ENCODE results near the gene GANAB. TPM values are rescaled to one million over a fixed set of nuclear protein-coding genes. Genes with fewer than 3 reads are reported as not detected.

Gene GANAB
- polyA plus RNA-seq, 3 donors, result 99.7 to 116 (median 109) TPM

GRCh38 chr11:62677714-62678113, 31.3 kb upstream of the GANAB start:
- peaks cover 22 to 40% of the 10 kb centered on the region in 2 donors for H3K4me1 ChIP-seq (ENCODE audit: control insufficient read depth in 1 of 2, insufficient read depth in 2 of 2, low read length in 2 of 2)
- H3K4me3 ChIP-seq (replicated peaks in 1 of 3; ENCODE audit: low read depth in 2 of 3, low read length in 3 of 3), result peak overlapping the region in 1 of 3 experiments; percentile 98

GRCh38 chr11:62677156-62677555, 30.7 kb upstream of the GANAB start:
- Histone ChIP-seq H4K20me1 (ENCODE audit: insufficient read depth, low read length) (peaks cover 28% of the 10 kb centered on the region), H3K79me2 (ENCODE audit: insufficient read depth, low read length) (peaks cover 65% of the 10 kb centered on the region), H2AFZ (ENCODE audit: insufficient read depth, low read depth, low read length, poor library complexity, severe bottlenecking) (no peak overlapping the region), H3K9ac (ENCODE audit: insufficient read depth, low read length, poor library complexity, severe bottlenecking) (no peak overlapping the region), H3K27me3 (ENCODE audit: control insufficient read depth in 2 of 2, insufficient read depth in 2 of 2, low read length in 2 of 2) (no peaks in the 10 kb centered on the region), H3K27ac (ENCODE audit: low read depth in 1 of 2, low read length in 2 of 2) (peak overlapping the region in 1 of 2 donors; percentile 97), H3K4me2 (replicated peaks; ENCODE audit: extremely low read depth, low read length, poor library complexity, severe bottlenecking) (peak overlapping the region; percentile 92), H3K36me3 (replicated peaks in 1 of 2; ENCODE audit: control insufficient read depth in 1 of 2, insufficient read depth in 2 of 2, low read length in 2 of 2) (peaks cover 26 to 46% of the 10 kb centered on the region in 2 donors), H3K4me3 (replicated peaks in 1 of 3; ENCODE audit: low read depth in 2 of 3, low read length in 3 of 3) (no peak overlapping the region), H3K9me3 (replicated peaks in 1 of 2; ENCODE audit: control insufficient read depth in 1 of 2, insufficient read depth in 1 of 2, low read length in 2 of 2) (no peaks in the 10 kb centered on the region), H3K4me1 (ENCODE audit: control insufficient read depth in 1 of 2, insufficient read depth in 2 of 2, low read length in 2 of 2) (peaks cover 28 to 46% of the 10 kb centered on the region in 2 donors)
- intact Hi-C loops (cut with micrococcal nuclease), result no loop called here
- Mint-ChIP-seq H3K4me1 (peaks cover 50% of the 10 kb centered on the region), H3K27me3 (ENCODE audit: low read depth in 3 of 3) (peaks cover 0 to 2% (median 1%) of the 10 kb centered on the region in 3 donors), H3K9me3 (no peaks in the 10 kb centered on the region), H3K27ac (peak overlapping the region; percentile 11 to 89 (median 50)), H3K36me3 (peaks cover 31 to 47% of the 10 kb centered on the region in 2 donors), H3K4me3 (no peak overlapping the region)
- no peak for DNase-seq
- TF ChIP-seq CTCF (IDR thresholded peaks at IDR 0.05), result no peak
- 100% methylated on average over 3 of the region's 6 CpGs for WGBS (ENCODE audit: insufficient coverage)

More at GRCh38 chr11:62677714-62678113, 31.3 kb upstream of the GANAB start:
- 97% methylated on average over 12 of the region's 15 CpGs for WGBS (ENCODE audit: insufficient coverage)
- Mint-ChIP-seq H3K27ac (peak overlapping the region in 6 of 7 donors; percentile 26 to 95 (median 92)), H3K4me3 (peak overlapping the region; percentile 87 to 93), H3K36me3 (peaks cover 31 to 47% of the 10 kb centered on the region in 2 donors), H3K9me3 (no peaks in the 10 kb centered on the region), H3K4me1 (peaks cover 44% of the 10 kb centered on the region), H3K27me3 (ENCODE audit: low read depth in 3 of 3) (peaks cover 0 to 2% (median 1%) of the 10 kb centered on the region in 3 donors)
- intact Hi-C loops (cut with micrococcal nuclease), result loop anchor here in 1 of 2 donors (2.0 kb wide), 2 partner anchors 13 to 25 kb away; partner anchors contain the start of genes C11orf98, CSKMT and INTS5
- peak overlapping the region; percentile 92 for H3K4me2 ChIP-seq (replicated peaks; ENCODE audit: extremely low read depth, low read length, poor library complexity, severe bottlenecking)
- no peak for DNase-seq
- H3K27ac ChIP-seq (ENCODE audit: low read depth in 1 of 2, low read length in 2 of 2), result peak overlapping the region in 1 of 2 donors; percentile 97
- H4K20me1 ChIP-seq (ENCODE audit: insufficient read depth, low read length), result peaks cover 28% of the 10 kb centered on the region
- no peak for TF ChIP-seq CTCF (IDR thresholded peaks at IDR 0.05)
- H3K9me3 ChIP-seq (replicated peaks in 1 of 2; ENCODE audit: control insufficient read depth in 1 of 2, insufficient read depth in 1 of 2, low read length in 2 of 2), result no peaks in the 10 kb centered on the region
- H3K36me3 ChIP-seq (replicated peaks in 1 of 2; ENCODE audit: control insufficient read depth in 1 of 2, insufficient read depth in 2 of 2, low read length in 2 of 2), result peaks cover 26 to 46% of the 10 kb centered on the region in 2 donors
- H2AFZ ChIP-seq (ENCODE audit: insufficient read depth, low read depth, low read length, poor library complexity, severe bottlenecking), result peak overlapping the region; percentile 95
- peak overlapping the region; percentile 99 for H3K9ac ChIP-seq (ENCODE audit: insufficient read depth, low read length, poor library complexity, severe bottlenecking)
- no peaks in the 10 kb centered on the region for H3K27me3 ChIP-seq (ENCODE audit: control insufficient read depth in 2 of 2, insufficient read depth in 2 of 2, low read length in 2 of 2)
- H3K79me2 ChIP-seq (ENCODE audit: insufficient read depth, low read length), result peaks cover 60% of the 10 kb centered on the region
